Measurements from ENCODE around the gene UBE2O.
A peak's percentile ranks its signal among the peaks of the same experiment; 100 is the strongest.

The UBE2O gene

DNA sequence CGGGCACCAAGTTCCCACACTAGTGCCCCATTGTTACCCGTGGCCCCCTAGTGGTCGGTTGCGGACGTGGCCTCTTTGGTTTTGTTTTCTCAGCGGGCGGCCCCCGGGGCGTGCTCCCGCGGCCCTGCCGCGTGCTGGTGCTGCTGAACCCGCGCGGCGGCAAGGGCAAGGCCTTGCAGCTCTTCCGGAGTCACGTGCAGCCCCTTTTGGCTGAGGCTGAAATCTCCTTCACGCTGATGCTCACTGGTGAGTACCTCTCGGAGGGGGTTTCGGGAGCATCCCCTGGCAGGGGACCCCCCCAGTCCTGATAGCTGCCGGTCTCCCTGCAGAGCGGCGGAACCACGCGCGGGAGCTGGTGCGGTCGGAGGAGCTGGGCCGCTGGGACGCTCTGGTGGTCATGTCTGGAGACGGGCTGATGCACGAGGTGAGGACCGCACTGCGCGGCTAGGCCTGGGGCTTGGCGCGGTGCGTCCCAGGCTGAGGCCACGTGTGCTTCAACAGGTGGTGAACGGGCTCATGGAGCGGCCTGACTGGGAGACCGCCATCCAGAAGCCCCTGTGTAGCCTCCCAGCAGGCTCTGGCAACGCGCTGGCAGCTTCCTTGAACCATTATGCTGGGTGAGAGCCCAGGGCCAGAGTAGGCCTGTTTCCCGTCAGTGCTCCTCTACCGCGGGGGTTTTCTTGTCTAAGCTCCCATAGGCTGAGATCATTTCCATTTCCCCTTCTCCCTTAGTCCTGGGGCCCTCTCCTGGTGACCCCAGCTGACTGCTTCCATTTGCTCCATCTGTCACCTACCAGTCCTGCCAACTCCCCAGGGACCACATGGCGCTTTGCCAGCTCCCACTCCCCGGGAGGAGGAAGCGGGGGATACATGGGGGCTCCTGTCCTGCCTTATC lies 66.8 kb downstream of the UBE2O start:
- peak; percentile 49 for DNase-seq

DNA sequence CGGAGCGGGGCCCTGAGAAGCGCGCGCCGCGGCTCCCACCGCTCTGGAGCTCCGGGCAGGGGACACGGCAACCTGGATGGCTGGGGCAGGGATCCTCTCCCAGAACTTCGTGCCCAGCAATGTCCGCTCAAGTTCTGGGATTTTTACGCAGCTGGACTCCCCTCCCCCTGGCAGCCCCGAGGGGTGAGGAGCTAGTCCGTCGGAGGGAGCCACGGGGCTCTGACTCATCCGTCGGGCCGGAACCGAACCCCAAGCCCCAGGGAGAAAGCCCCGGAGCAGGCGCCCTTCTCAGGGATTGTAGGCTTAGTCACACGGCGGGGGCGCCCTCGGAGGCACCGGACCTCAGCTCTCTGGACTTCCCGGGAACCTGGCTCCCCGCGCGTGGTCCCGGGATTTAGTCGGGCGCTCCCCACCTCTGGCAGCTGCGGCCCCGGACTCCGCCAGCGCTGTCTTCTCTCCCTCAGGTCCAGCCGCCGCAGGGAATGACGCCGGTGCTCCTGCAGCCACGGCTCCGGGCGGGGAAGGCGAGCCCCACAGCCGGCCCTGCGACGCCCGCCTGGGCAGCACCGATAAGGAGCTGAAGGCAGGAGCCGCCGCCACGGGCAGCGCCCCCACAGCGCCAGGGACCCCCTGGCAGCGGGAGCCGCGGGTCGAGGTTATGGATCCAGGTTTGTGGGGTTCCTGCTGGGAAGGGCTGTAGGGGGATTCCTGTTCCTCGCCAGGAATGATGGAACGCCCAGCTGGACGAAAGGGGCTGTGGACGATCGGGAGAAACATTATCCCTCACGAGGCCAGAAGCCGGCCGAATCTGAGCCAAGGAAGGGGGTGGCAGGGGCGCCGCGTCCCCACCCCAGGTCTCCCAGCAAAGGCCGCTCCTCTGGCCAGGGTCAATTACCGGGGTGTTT lies 67.7 kb downstream of the UBE2O start:
- DNase-seq, result no peak

DNA sequence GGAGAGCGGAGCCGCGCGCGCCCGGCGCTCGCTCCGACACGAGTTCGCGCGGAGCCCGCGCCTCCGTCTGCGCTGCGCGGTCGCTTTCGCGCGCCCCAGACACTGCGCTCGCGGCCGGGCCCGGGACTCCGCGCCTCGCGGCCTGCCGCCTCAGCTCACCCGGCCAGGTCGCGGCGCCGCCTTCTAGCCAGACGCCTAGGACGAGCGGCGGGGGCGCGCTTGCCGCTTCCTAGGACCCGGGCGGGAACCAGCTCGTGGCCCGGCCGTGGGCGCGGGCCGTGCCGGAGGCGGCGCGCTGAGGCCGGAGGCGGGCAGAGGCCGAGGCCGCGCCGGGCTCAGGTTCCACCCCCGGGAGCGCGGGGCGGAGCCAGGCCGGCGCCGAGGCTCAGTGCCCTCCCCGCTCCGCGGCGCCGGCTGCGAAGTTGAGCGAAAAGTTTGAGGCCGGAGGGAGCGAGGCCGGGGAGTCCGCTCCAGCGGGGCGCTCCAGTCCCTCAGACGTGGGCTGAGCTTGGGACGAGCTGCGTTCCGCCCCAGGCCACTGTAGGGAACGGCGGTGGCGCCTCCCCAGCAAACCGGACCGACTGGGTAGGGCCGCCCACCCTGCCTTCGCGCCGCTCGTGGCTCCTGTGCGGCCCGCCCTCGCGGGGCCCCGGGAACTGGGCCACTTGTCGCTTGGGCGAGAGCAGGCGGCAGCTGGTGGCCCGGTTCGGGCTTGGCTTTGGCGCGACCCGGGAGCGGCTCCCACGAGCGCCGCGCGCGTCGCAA lies 68.5 kb downstream of the UBE2O start, which contains the start of gene SPHK1:
SPHK1 (plus strand) TSS at position 388 of the 765 bp plus-strand sequence. CDS start 1,036 bp downstream, outside the sequence.
- peak; percentile 64 for DNase-seq

DNA sequence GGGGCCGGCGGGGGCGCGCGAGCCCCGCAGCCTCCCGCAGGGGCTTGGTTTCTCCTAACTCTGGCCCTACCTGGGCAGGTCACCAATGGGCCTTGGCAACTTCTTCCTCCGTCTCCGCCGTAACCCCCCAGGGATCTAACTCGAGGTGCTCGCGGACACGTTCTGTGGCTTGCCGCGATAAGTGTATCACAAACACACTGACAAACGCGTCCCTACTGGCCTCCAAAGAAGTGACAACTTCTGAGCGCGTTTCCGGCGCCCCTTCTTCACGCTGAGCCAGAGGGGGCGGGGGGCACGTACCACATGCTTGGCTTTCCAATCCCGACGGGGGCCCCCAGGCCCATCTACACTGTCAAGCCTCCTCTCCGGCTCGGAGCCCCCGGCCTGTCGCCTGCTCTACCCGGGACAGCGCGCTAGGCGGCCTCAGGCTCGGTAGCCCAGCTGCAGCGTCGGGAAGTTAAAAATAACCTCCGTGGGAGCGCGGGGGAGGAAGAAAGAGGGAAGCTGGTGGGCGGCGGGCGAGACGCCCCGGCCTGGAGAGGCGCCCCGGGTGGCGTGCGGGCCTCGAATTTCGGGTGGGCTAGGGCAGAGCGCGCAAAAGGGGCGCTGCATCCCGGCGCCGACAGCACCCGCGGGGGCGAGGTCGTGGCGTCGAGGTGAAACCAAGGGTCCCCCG lies 69.3 kb downstream of the UBE2O start:
- DNase-seq, result peak; percentile 28

DNA sequence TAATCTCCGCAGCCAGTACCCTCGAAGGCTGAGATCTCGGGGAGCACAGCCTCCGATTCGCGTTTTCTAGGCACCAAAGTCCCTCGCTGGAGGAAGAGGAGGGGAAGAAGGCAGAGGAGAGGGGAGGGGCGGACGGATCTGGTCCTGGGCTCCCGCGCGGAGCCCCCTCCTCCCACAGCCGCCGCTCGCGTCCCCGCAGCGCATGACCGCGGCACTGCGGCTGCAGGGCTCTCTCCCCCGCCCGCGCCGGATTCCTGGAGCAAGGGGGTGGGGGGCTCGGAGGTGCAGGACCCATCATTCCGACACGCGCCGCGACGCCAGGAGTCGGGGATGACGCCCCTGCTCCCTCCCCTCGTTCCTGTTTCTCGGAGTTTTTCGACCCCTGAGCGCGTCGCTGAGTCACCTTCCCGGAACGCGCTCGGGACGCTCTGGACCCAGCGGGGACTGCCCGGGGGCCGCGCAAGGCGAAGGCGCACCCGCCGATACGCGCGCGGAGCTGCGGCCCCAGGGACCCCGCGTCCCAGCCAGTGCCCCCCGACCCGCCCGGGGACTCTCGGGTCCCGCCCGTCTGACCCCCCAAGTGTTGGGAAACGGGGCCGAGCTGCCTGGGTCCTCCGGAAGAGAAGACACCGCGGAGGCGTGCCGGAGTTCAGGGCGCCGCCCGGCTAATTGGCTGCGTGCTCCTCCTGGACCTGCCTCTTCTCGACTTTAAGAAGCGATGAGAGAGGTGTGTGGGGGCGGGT lies 70.0 kb downstream of the UBE2O start:
- no peak for DNase-seq

DNA sequence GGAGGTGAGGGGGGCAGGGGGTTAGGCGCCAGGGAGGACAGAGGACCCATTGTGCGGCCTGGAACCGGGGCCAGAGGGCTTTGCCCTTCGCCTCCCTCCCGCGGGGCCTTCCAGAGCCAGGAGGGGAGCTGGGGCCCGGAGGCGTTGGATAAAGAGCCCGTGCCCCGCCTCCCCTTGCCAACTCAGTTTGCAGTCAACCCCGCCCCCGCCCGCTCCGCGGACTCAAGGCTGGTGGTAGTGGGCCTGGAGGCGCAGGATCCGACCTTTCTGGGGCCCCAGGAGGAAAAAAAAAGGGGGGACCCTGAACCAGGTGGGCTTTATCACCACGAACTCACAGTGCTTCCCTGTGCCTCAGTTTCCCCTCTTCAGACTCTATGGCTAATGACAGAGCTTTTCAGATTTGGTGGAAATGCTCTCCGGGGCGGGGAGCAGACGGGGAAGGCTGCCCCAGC lies 70.6 kb downstream of the UBE2O start:
- no peak for DNase-seq

DNA sequence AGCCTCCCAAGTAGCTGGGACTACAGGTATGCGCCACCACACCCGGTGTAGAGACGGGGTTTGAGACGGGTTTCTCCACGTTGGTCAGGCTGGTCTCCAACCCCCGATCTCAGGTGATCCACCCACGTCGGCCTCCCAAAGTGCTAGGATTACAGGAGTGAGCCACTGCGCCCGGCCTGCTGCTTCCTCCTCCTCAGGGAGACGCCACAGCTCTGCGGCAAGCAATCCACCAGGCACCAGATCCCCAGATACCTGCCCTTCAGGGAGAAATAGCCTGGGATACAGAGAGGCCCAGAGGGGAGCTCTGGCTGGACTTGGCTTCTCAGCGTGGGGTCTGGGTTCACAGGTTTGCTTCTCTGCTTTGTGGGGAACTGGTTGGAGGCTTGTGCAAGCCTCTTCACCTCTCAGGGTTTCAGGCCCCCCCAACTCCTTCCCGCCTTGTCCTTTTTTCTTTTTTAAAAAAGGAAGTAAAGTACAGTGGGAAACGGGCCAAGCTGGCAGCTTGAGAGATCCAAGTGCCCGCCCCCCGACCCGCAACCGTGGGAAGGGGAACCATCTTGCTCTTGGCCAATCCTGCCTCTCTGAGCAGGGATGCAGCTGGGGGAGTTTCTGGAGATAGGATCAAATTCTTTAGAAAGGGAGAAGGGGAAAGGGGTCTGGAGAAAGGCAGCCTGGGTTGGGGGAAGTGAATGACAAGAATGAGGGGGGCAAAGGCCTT lies 71.2 kb downstream of the UBE2O start:
- no peak for DNase-seq

DNA sequence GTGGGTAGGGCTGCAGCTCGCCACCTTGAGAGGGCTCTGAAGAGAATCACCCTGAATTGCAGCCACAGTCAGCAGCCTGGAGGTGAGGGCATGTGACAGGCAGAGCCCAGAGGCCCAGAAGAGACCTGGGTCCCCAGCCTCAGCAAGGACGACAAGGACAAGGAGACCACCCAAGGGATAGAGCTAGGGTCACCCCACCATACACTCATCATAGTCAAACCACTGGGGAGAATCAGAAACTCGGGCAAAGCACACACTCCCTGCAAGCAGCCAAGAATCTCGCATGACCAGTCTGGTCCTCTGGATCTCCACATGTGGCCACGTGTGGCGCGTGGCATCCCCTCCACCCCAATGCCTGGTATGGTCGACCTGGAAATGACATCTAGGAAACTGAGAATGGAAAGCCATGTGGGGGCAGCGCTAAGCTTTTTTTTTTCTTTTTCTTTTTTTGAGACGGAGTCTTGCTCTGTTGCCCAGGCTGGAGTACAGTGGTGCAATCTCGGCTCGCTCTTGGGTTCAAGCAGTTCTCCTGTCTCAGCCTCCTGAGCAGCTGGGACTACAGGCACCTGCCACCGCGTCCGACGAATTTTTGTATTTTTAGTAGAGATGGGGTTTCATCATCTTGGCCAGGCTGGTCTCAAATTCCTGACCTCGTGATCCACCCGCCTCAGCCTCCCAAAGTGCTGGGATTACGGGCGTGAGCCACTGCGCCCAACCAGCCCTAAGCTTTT lies 73.1 kb downstream of the UBE2O start:
- DNase-seq, result no peak

DNA sequence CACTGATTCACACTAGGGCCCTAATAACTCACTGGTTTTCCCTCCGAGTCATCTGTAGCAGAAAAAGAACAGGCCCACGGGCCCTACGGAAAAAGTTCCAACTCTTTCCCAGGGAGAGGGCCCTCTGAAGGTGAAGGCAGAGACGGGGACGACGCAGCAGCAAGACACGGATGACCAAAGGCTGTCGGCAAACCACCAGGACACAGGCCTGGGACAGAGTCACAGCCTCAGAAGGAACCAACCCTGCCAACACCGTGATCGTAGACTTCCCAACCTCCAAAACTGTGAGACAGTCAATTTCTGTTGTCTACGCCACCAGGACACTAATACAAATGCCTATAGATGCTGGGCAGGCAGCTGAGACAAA lies 73.7 kb downstream of the UBE2O start:
- DNase-seq, result no peak

DNA sequence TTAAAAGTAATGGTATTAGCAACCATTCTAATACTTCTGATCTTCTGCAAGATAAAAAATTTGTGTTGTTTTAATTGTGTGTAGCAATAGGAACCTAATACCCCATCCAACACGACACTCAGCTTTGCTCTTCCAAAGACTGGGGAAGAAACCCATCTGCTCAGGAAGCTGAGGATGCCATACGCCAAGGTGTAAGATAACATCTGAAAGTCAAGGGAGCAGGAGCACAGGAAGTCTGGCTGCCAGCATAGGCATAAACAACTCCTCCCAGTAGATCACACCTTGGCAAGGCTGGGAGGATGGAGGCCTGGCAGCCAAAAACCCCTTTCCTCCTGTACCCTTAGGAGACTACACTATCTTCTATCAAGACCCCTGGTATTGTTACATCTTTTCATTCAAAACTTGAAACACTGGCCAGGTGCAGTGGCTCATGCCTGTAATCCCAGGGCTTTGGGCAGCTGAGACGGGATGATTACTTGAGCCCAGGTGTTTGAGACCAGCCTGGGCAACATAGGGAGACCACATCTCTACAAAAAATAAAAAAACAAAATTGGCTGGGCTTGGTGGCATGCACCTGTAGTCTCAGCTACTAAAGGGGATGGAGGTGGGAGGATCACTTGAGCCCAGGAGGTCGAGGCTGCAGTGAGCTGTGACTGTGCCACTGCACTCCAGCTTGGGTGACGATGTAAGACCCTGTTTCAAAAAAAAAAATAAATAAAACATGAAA lies 74.2 kb downstream of the UBE2O start:
- DNase-seq, result no peak

DNA sequence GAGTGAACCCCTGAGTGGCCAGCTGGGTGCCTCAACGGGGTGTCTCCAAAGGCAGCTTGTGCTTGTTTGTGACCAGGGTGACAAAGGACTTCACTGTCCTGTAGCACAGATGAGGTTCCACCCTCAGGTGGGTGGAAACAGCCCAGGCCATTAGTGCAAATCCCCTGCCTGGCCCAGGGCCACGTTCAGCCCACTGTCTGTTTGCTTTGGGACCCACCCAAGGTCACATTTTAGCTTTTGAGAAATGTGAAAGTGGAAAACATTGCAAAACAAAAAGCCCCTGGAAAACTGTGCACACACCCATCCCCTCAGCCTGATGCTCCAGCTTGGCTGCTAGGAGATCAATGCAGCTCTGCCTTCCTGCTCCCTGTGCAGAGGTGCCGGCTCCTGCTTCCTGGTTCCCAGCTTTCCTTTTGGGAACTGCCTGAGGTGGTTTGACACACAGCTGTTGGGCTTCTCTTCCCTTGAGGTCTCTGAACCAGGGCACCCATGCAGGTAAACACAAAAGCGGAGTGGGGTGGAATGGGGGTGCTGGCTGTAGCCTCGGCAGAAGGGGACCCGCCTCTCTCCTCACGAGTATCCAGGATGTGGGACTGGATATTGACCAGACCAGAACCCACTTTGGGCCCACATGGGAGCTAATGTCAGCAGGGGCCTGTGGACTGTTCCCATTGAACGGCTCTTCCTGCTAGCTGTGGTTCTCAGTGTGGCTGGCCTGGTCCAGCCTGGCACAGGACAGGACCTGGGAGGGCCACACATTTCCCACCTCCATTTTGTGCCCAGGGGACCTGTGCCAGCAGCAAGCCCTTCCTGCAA lies 76.4 kb downstream of the UBE2O start:
- no peak for DNase-seq

DNA sequence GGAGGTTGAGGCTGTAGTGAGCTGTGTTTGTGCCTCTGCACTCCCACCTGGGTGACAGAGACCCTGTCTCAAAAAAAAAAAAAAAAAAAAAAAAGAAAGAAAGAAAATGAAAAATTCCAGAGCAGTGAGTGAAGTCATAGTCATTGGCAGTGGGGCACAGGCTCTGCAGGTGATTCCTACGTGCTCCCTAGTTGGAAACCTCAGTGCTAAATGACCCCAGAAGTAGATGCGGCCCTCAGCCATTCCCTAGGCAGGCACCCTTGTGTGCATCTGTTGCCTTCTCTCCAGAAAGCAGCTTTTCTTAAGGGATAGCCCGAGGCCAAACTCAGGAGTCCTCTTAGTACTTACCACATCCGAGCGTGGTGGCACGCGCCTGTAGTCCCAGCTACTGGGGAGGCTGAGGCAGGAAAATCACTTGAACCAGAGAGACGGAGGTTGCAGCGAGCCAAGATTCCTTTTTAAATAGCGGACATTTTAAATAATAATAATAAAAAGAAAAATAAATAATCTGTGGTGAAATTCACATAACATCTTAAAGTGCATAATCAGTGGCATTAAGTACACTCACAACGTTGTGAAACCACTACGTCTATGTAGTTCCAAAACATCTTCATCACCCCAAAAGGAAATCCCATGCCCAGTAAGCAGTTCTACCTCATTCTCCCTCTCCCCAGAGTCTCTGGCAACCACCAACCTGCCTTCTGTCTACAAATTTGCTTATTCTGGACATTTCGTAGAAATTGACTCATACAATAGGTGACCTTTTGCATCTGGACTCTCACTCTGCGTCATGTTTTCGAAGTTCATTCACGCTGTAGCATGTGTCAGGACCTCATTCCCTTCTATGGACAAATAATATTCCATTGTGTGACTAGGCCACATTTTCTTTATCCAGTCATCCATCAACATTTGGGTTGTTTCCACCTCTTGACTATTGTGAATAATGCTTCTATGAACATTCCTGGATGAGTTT lies 81.0 kb downstream of the UBE2O start:
- no peak for DNase-seq

DNA sequence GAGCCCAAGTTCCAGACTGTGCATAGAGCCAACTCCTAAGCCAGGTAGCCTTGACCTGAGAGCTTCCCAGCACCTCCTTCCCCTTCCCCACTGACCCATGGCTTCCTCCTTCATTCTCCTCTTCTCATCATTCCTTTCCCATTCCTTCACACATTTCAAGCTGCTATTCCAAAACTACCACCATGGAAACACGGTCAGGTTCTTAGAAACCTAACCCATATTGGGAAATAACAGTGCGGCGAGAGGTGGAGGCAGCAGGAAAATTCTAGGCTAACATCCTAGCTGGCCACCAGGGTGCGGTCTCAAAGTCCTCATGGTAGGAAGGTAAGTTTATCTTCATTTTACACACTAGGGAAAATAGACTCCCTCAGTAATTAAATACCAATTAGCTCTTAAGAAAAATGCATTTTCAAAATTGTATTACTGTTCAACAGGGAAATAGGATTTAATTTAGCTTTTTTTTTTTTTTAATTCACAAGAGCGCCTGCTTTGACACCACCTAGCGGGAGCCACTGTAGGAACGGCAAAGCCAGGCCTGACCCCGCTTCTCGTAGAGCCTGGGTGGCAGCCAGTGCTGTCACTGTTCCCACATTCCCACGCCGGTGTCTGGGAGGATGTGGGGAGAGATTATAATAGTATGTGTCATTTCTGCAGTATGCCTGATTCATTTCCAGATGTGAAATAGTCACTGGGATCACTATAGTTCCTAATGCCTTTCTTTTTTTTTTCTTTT lies 82.5 kb downstream of the UBE2O start:
- no peak for DNase-seq

DNA sequence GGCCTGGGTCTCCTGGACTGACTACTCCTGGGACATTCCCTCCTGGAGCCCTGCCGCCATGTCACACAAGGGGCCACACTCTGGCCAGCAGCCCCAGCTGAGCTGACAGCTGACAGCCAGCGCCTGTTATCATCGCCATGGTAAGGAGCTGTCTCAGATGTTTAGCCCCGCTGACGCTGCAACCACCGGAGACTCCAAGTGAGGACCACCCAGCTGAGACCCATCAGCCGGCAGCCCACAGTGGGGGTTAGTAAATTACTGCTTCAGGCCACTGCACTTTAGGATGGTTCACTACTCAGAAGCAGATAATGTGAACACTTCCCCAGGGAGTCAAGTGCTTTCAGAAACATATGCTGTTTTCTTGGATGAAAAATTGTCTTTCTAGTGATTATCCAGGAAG lies 83.1 kb downstream of the UBE2O start:
- no peak for DNase-seq

DNA sequence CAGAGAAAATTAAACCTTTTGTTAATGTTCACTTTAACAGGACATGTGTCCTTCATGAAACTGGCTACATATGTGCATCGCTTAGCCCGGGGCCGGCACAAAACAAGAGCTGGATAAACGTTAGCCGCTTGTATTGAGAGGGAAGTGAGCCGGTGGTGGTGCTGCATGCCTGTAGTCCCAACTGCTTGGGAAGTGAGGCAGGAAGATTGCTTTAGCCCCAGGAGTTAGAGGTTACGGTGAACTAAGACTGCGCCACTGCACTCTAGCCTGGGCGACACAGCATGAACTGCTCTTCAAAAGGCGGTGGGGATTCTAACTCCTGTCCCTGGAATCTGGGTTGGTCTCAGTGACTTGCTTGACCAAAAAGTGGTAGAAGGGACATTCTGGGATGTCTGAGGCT lies 83.6 kb downstream of the UBE2O start:
- no peak for DNase-seq

DNA sequence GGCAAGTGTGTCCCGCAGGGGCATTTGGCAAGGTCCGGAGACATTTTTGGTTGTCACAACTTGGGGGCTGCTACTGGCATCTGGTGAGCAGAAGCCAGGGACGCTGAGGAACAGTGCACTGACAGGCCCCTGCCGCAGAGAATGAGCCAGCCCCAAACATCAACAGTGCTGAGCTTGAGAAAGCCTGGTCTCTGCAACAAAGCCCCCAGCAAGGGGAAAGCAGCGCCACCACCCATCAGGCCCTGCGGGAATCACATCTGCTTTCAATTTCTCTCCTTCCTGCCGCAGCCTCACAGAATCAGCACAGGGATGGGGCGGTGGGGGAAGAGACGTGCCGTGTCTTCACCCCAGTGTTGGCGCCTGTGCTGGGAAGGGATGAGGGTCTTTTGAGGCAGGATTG lies 84.4 kb downstream of the UBE2O start:
- DNase-seq, result no peak

DNA sequence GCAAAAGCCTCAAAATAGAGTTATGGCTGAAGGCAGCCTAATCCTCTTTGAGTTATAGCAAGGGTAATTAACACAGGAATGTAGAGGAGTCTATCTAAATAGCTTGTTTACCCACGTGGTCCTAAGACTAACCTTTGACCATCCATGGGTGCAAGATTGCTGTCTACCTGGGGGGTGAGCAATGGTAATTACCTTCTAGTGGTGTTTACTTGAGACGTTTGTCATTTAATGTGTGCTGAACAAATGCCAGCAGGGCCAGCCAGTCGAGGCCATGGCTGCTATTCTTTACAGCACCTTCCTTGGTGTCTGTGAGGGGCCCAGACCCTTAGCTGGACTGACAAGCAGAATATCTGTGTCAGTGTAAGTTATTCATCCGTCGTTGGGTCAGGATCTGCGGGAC lies 85.3 kb downstream of the UBE2O start:
- DNase-seq, result no peak
